Middle frontal gyrus (tissue), 1 donor: Measurements from ENCODE around the gene KIAA1328.
"Not testable (repeated sequence)": the region's sequence is repeated elsewhere in the genome, so short reads cannot be mapped to it uniquely, and the experiment has no call there.

ENCODE experiments used
- DNase-seq: peaks from one replicate; pipeline ENCODE4 v3.0.0-alpha.2; 2015; ENCODE audit warnings: low spot score; ENCODE audit errors: extremely low spot score

KIAA1328 gene

GRCh38 chr18:36828630-36829361 is at the start of gene KIAA1328, which contains the start of gene TPGS2:
Gene KIAA1328, plus strand, starts transcription at chr18:36829127. Its CDS starts 12 bp downstream, at chr18:36829139.
Gene TPGS2, minus strand, starts transcription at chr18:36829002. Its CDS starts 235 bp downstream, at chr18:36828767.
- peak; percentile 83 for DNase-seq

- no peak for DNase-seq
Measured at GRCh38 chr18:36780748-36781147, 48.2 kb upstream of the KIAA1328 start.

- DNase-seq = no peak
Measured at GRCh38 chr18:36782710-36783109, 46.2 kb upstream of the KIAA1328 start.

GRCh38 chr18:36783792-36784191 is 45.1 kb upstream of the KIAA1328 start:
- no peak for DNase-seq

GRCh38 chr18:36786686-36787085 is 42.2 kb upstream of the KIAA1328 start:
- DNase-seq = no peak

GRCh38 chr18:36792634-36793283 is 36.2 kb upstream of the KIAA1328 start:
- DNase-seq = no peak

- no peak for DNase-seq
Measured at GRCh38 chr18:36798738-36799473, 30.0 kb upstream of the KIAA1328 start.

GRCh38 chr18:36805105-36805504 is 23.8 kb upstream of the KIAA1328 start:
- no peak for DNase-seq

GRCh38 chr18:36808681-36809080 is 20.2 kb upstream of the KIAA1328 start:
- DNase-seq = no peak

GRCh38 chr18:36809590-36810381 is 19.1 kb upstream of the KIAA1328 start:
- DNase-seq = peak; percentile 59

GRCh38 chr18:36811430-36811829 is 17.5 kb upstream of the KIAA1328 start:
- DNase-seq = no peak

GRCh38 chr18:36811955-36812354 is 17.0 kb upstream of the KIAA1328 start:
- no peak for DNase-seq

- no peak for DNase-seq
Measured at GRCh38 chr18:36812678-36813077, 16.2 kb upstream of the KIAA1328 start.

GRCh38 chr18:36813101-36813775 is 15.7 kb upstream of the KIAA1328 start:
- DNase-seq = no peak

GRCh38 chr18:36813824-36814223 is 15.1 kb upstream of the KIAA1328 start:
- DNase-seq = no peak

GRCh38 chr18:36814994-36815393 is 13.9 kb upstream of the KIAA1328 start:
- DNase-seq = no peak

GRCh38 chr18:36816096-36816495 is 12.8 kb upstream of the KIAA1328 start:
- not testable (repeated sequence) for DNase-seq

- DNase-seq = no peak
Measured at GRCh38 chr18:36817039-36817438, 11.9 kb upstream of the KIAA1328 start.

- DNase-seq = no peak
Measured at GRCh38 chr18:36818652-36819051, 10.3 kb upstream of the KIAA1328 start.

- no peak for DNase-seq
Measured at GRCh38 chr18:36819621-36820020, 9.3 kb upstream of the KIAA1328 start.

GRCh38 chr18:36821681-36822080 is 7.2 kb upstream of the KIAA1328 start:
- no peak for DNase-seq
